ENCODE measurements around the gene CLRN1. TPM values are rescaled to one million over a fixed set of nuclear protein-coding genes. Genes with fewer than 3 reads are reported as not detected.

CLRN1 gene
- total RNA-seq, 1 experiment from 2014 or later: not detected

Other genes starting within 250 kb of the CLRN1 start
- gene SIAH2, start 209.6 kb downstream of the CLRN1 start, total RNA-seq (2014; rRNA removed; shearing (Covaris generic); ENCODE audit: low replicate concordance): 27.4 and 31.3 TPM in 2 replicates
- not detected in 2 replicates for gene MINDY4B, start 67.3 kb downstream of the CLRN1 start, total RNA-seq (2014; rRNA removed; shearing (Covaris generic); ENCODE audit: low replicate concordance)
- gene MED12L, start 112.9 kb upstream of the CLRN1 start, total RNA-seq (2014; rRNA removed; shearing (Covaris generic); ENCODE audit: low replicate concordance): not detected in 2 replicates
- gene GPR171, start 230.5 kb upstream of the CLRN1 start, total RNA-seq (2014; rRNA removed; shearing (Covaris generic); ENCODE audit: low replicate concordance): not detected in 2 replicates

All from MG63 (cell line).